Limb (tissue), 2 donors: ENCODE data around the gene ACSM6.
A peak's percentile ranks its signal among the peaks of the same experiment; 100 is the strongest.

Experiments used
- DNase-seq, 2 donors: peaks; one replicate each; pipeline ENCODE4 v3.0.0-alpha.2; 2016; ENCODE audit errors: extremely low spot score in 2 of 2

Gene ACSM6

GRCh38 chr10:95245425-95246055 is 51.5 kb downstream of the ACSM6 start:
- no peak for DNase-seq

- DNase-seq, result peak in 1 of 2 donors; percentile 74
These were observed 52.6 kb downstream of the ACSM6 start for GRCh38 chr10:95246582-95247051.

- DNase-seq, result no peak
These were observed 53.3 kb downstream of the ACSM6 start for GRCh38 chr10:95247200-95247880.

- DNase-seq, result no peak
These were observed 54.0 kb downstream of the ACSM6 start for GRCh38 chr10:95247881-95248583.

GRCh38 chr10:95248989-95249388 is 55.0 kb downstream of the ACSM6 start:
- no peak for DNase-seq

- no peak for DNase-seq
These were observed 55.4 kb downstream of the ACSM6 start for GRCh38 chr10:95249467-95249866.

- DNase-seq, result no peak
These were observed 56.8 kb downstream of the ACSM6 start for GRCh38 chr10:95250856-95251255.

- no peak for DNase-seq
These were observed 59.0 kb downstream of the ACSM6 start for GRCh38 chr10:95253007-95253406.

GRCh38 chr10:95253686-95254085 is 59.6 kb downstream of the ACSM6 start:
- no peak for DNase-seq

- DNase-seq, result no peak
These were observed 60.6 kb downstream of the ACSM6 start for GRCh38 chr10:95254629-95255028.

- DNase-seq, result no peak
These were observed 62.2 kb downstream of the ACSM6 start for GRCh38 chr10:95256268-95256667.

GRCh38 chr10:95257849-95258248 is 63.8 kb downstream of the ACSM6 start:
- no peak for DNase-seq

- DNase-seq, result no peak
These were observed 66.4 kb downstream of the ACSM6 start for GRCh38 chr10:95260397-95260881.

- DNase-seq, result no peak
These were observed 67.0 kb downstream of the ACSM6 start for GRCh38 chr10:95260909-95261552.

GRCh38 chr10:95261926-95262325 is 67.9 kb downstream of the ACSM6 start:
- no peak for DNase-seq

- no peak for DNase-seq
These were observed 68.9 kb downstream of the ACSM6 start for GRCh38 chr10:95262763-95263518.

GRCh38 chr10:95263864-95264226 is 69.8 kb downstream of the ACSM6 start:
- no peak for DNase-seq

GRCh38 chr10:95264227-95265051 is 70.4 kb downstream of the ACSM6 start:
- DNase-seq, result no peak

- no peak for DNase-seq
These were observed 71.5 kb downstream of the ACSM6 start for GRCh38 chr10:95265572-95265971.

GRCh38 chr10:95266674-95267095 is 72.6 kb downstream of the ACSM6 start:
- DNase-seq, result peak in 1 of 2 donors; percentile 72
